ENCODE results near the gene PRKCB.

DNA sequence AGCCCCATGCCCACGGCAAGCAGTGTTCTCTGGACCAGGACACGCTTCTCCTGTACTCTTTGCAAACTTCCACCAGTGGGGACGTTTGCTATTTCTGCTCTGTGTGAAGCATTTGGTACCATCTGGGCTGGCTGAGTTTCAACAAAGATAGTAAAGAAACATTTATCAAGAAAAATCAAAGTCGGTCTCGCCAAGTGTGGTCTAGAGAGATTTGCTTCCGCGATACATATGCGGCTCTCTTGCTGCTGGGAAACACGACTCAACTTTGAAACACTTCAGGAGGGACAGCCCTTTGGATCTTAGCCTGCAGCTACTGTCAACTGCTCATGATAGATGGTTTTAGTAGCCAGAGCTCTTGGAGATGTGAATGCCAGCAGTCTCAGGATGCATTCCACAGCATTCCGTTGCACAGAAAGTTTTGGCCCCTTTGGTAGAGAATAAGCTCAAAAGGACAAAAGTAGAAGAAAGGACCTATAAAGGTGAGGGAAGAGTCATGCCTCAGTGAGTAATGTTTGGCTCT is 252.2 kb downstream of the PRKCB start:
- TF ChIP-seq, protein P1, sequence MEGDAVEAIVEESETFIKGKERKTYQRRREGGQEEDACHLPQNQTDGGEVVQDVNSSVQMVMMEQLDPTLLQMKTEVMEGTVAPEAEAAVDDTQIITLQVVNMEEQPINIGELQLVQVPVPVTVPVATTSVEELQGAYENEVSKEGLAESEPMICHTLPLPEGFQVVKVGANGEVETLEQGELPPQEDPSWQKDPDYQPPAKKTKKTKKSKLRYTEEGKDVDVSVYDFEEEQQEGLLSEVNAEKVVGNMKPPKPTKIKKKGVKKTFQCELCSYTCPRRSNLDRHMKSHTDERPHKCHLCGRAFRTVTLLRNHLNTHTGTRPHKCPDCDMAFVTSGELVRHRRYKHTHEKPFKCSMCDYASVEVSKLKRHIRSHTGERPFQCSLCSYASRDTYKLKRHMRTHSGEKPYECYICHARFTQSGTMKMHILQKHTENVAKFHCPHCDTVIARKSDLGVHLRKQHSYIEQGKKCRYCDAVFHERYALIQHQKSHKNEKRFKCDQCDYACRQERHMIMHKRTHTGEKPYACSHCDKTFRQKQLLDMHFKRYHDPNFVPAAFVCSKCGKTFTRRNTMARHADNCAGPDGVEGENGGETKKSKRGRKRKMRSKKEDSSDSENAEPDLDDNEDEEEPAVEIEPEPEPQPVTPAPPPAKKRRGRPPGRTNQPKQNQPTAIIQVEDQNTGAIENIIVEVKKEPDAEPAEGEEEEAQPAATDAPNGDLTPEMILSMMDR (IDR thresholded peaks at IDR 0.05): no peak
- no peak for TF ChIP-seq POLR2A (IDR thresholded peaks at IDR 0.05)
